Measurements from ENCODE around the gene AKR1C2.
A peak's percentile ranks its signal among the peaks of the same experiment; 100 is the strongest.
"Not testable (repeated sequence)": the region's sequence is repeated elsewhere in the genome, so short reads cannot be mapped to it uniquely, and the experiment has no call there.

The AKR1C2 gene

GRCh38 chr10:4947039-4947634 lies 56.5 kb downstream of the AKR1C2 start:
- H3K4me3 ChIP-seq (ENCODE audit: low read depth, low read length) = no peak overlapping the region
- TF ChIP-seq CTCF (IDR thresholded peaks at IDR 0.05; ENCODE audit: insufficient read depth, low read length, missing control alignments) = no peak
- POLR2A ChIA-PET = no interaction called here
- peak; percentile 21 for DNase-seq (ENCODE audit: low read depth, low spot score)
- CTCF ChIA-PET = interaction anchor here (2.5 kb wide), 1 partner anchor 97 kb away, joined by 13 read pairs; no protein-coding TSS in a partner anchor

GRCh38 chr10:4945766-4946717 lies 57.6 kb downstream of the AKR1C2 start:
- no peak for DNase-seq (ENCODE audit: low read depth, low spot score)
- ChIA-PET POLR2A (no interaction called here), CTCF (interaction anchor here (1.4 kb wide), 1 partner anchor 97 kb away, joined by 3 read pairs; no protein-coding TSS in a partner anchor)
- no peak for TF ChIP-seq CTCF (IDR thresholded peaks at IDR 0.05; ENCODE audit: insufficient read depth, low read length, missing control alignments)
- H3K4me3 ChIP-seq (ENCODE audit: low read depth, low read length) = no peak overlapping the region

- CTCF ChIA-PET = interaction anchor here (1.4 kb wide), 1 partner anchor 95 kb away, joined by 3 read pairs; no protein-coding TSS in a partner anchor
These were observed 58.8 kb downstream of the AKR1C2 start for GRCh38 chr10:4944841-4945240.

GRCh38 chr10:4943821-4944220 lies 59.8 kb downstream of the AKR1C2 start:
- no peak for DNase-seq (ENCODE audit: low read depth, low spot score)
- ChIA-PET CTCF (interaction anchor here (0.7 kb wide), 1 partner anchor 94 kb away, joined by 3 read pairs; no protein-coding TSS in a partner anchor), POLR2A (no interaction called here)
- no peak overlapping the region for H3K4me3 ChIP-seq (ENCODE audit: low read depth, low read length)
- no peak for TF ChIP-seq CTCF (IDR thresholded peaks at IDR 0.05; ENCODE audit: insufficient read depth, low read length, missing control alignments)

More at GRCh38 chr10:4944841-4945240, 58.8 kb downstream of the AKR1C2 start:
- H3K4me3 ChIP-seq (ENCODE audit: low read depth, low read length) = no peak overlapping the region
- POLR2A ChIA-PET = no interaction called here
- DNase-seq (ENCODE audit: low read depth, low spot score) = no peak
- TF ChIP-seq CTCF (IDR thresholded peaks at IDR 0.05; ENCODE audit: insufficient read depth, low read length, missing control alignments) = no peak

GRCh38 chr10:4943416-4943815 lies 60.2 kb downstream of the AKR1C2 start:
- CTCF ChIA-PET = interaction anchor here (0.7 kb wide), 1 partner anchor 93 kb away, joined by 3 read pairs; no protein-coding TSS in a partner anchor
- H3K4me3 ChIP-seq (ENCODE audit: low read depth, low read length); POLR2A ChIA-PET; DNase-seq (ENCODE audit: low read depth, low spot score): not testable (repeated sequence)

GRCh38 chr10:4942931-4943330 lies 60.7 kb downstream of the AKR1C2 start:
- TF ChIP-seq CTCF (IDR thresholded peaks at IDR 0.05; ENCODE audit: insufficient read depth, low read length, missing control alignments) = peak; percentile 3
- POLR2A ChIA-PET; H3K4me3 ChIP-seq (ENCODE audit: low read depth, low read length): not testable (repeated sequence)
- CTCF ChIA-PET = interaction anchor here (0.7 kb wide), 1 partner anchor 93 kb away, joined by 3 read pairs; no protein-coding TSS in a partner anchor
- peak; percentile 23 for DNase-seq (ENCODE audit: low read depth, low spot score)
